Subcutaneous adipose tissue (tissue), 4 donors: ENCODE data around the gene VSTM2L. TPM values are rescaled to one million over a fixed set of nuclear protein-coding genes. Genes with fewer than 3 reads are reported as not detected.

ENCODE experiments used
- CTCF ChIP-seq: fragments of 450-650 bp; IDR thresholded peaks from one replicate; pipeline ENCODE4 v1.5.1; 2016; ENCODE audit warnings: low read depth, mild to moderate bottlenecking, control low read depth, antibody characterized with exemption, moderate library complexity
- total RNA-seq, 4 donors: library from RNA; depleted of rRNA; stranded (reverse); fragments of >200 nt; gene quantifications; one replicate each; pipeline ENCODE4 v1.1.0, GENCODE V29; 2016

VSTM2L gene
- total RNA-seq, 4 donors from 2014 or later = 1.1 to 1.9 TPM; not detected in 2

DNA sequence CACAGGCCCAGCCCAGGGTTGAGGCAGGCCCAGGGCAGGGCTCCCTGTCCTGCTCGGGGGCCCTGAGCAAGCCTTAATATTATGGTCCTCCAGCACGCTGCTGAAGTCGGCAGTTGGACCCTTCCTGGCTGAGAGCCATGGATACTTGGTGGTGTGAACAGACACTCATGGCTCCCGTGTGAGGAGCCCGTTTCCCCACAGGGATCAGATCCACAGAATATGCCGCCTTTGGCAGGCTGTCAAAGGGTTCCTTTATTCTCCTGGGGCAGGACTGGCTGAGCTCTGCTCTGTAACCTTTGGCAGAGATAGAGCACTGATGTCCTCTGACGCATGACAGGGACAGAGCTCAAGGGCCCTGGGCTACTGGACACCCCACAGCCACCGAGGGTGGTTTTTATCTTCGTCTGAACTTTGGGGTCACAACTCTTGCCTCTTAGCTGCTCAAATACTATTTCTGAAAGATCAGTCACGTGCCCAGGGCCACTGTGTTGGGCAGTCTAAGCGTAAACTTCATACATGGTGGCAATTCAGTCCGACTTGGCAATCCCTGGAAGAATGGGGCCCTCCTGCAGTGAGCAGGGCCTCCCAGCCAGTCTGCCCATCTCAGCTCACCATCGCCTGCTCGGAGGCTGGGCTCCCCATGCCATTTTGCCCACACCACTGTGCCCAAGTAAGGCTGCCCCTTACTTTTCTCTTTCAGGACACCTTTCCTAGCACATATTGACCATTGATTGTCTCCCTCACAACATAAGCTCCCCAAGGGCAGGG lies 81.3 kb downstream of the VSTM2L start:
- no peak for TF ChIP-seq CTCF

GRCh38 chr20:37986044-37986858 lies 83.3 kb downstream of the VSTM2L start:
- TF ChIP-seq CTCF = no peak

DNA sequence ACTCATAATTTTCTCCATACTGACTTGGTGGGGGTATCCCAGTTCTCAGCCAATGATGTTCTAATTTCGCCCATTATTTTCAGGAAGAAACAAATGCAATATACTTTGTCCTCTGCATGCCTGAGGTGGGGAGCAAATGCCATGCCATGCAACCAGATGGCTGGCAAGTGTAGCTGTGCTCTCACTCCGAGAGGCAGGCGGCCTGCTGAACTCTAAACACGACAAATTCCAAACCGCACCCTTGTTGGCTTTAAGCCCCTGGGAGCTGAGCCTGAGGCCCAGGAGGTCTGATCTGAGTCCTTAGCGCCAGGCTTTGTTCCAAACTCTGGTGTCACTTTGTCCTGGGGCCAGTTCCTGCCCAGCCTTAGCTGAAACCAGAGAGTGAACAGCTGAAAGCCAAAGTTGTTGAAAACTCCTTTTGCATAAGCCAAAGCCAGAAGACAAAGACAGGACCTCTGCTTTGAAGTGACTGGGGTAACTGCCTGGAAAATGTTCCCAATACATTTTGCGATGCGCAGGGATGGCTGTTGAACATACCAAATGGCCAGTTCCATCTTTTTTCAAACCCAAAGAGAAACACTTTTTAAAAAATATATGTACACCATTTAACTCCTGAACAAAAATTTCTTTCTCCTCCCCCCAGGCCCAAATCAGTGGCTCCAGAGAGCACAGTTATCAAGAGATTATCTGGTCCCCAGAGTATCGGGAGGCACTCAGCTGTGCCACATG lies 84.1 kb downstream of the VSTM2L start:
- no peak for TF ChIP-seq CTCF

DNA sequence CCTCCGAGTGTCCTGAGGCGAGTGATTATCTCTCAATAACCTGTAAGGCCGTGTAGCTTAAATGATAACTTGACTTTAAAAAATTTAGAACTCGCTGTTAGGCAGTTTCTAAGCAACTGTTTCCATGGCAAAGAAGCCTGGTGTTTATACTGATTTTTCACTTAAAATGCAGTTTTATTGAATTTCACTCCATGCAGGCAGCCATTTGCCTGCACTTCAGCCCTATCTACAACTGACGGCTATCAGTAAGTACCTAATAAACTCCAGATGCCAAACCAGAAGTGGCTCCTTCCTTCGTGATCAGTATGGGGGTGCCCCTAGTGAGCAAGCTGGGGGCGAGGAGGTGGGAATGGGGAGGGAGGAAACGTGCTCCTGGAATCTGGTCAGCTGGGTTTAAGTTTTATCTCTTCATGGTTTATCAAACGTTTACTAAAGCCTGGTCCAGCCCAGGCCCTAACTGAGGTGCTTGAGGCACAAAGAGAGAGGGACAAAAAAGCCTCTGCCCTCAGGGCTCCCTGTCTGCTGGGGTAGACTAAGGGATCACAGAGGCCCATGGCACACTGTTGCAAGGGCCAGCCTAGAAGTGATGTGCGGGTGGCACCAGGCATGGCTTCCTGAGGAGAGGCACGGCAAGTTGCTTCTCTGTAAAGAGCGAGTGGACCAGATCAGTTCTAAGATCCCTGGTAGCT lies 84.8 kb downstream of the VSTM2L start:
- TF ChIP-seq CTCF = no peak

DNA sequence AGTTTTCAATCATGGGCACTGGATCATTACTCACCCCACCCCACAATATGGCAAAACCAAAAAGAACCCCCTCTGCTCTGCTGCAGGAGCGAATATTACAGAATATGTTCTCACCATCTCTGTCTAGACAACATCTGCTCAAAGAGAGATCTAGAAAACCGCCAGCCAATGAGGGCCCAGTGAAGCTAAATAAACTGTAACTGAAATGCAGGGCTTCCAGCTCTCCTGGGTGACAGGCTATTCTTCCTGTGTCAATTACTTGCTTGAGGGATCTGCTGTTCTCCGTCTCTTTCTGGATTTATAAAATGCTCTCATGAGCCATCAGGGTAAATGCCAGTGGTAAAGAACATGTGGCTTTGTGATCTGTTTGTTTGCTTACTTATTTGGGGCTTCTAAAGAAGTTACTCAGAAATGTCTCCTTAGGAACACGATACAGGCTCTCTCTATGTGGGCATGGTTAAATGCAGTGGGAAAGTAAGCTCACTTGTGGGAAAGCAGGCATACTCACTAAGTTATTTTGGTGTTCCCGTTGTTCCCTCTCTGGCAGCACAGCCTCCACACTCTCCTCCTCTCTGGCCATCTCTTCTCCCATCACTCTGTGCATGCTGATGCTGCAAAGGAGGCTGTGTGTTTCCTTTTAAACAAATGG lies 85.5 kb downstream of the VSTM2L start:
- no peak for TF ChIP-seq CTCF

- no peak for TF ChIP-seq CTCF
These were observed 86.8 kb downstream of the VSTM2L start for GRCh38 chr20:37989601-37990295.
